Ascending aorta (tissue), 2 donors: ENCODE results near the gene COMMD10. TPM values are rescaled to one million over a fixed set of nuclear protein-coding genes. Genes with fewer than 3 reads are reported as not detected.

Experiments
- DNase-seq, 2 donors: peaks; one replicate each; pipeline ENCODE4 v3.0.0-alpha.2; 2019; ENCODE audit warnings: low spot score in 2 of 2
- H3K27ac ChIP-seq, 2 donors: fragments of 200-600 bp; sonication (generic); one replicate each; pipeline ENCODE4 v1.5.1; 2016 to 2017; ENCODE audit warnings: mild to moderate bottlenecking in 1 of 2
- H3K27me3 ChIP-seq: fragments of 200-600 bp; sonication (generic); one replicate; pipeline ENCODE4 v1.5.1; 2017
- H3K36me3 ChIP-seq, 2 donors: fragments of 200-600 bp; sonication (generic); one replicate each; pipeline ENCODE4 v1.5.1; 2016
- H3K4me1 ChIP-seq, 2 donors: fragments of 200-600 bp; sonication (generic); one replicate each; pipeline ENCODE4 v1.5.1; 2016 to 2017; ENCODE audit warnings: mild to moderate bottlenecking in 1 of 2
- H3K4me3 ChIP-seq, 2 donors: fragments of 200-600 bp; sonication (generic); one replicate each; pipeline ENCODE4 v1.5.1; 2016 to 2017; ENCODE audit warnings: mild to moderate bottlenecking in 1 of 2
- H3K9me3 ChIP-seq, 2 donors: fragments of 200-600 bp; sonication (generic); one replicate each; pipeline ENCODE4 v1.5.1; 2016
- intact Hi-C: fragments of 100-400 bp; cut with DNase I; formaldehyde crosslinking; loops from one replicate; pipeline ENCODE4 v1.15.1; 2023
- total RNA-seq: library from RNA; depleted of rRNA; stranded (reverse); fragments of >200 nt; gene quantifications from one replicate; pipeline ENCODE4 v1.1.0, GENCODE V29; 2016
- TF ChIP-seq, protein P1 (sequence below), 3 experiments: fragments of 200-600 bp in 2 of 3; fragments of 450-650 bp in 1 of 3; sonication (generic) in 2 of 3; IDR thresholded peaks; one replicate each; pipeline ENCODE4 v1.5.1; 2016 to 2019; ENCODE audit warnings: antibody characterized with exemption in 3 of 3, mild to moderate bottlenecking in 1 of 3, moderate library complexity in 1 of 3

Gene COMMD10
- total RNA-seq, 1 donor from 2014 or later = 25.0 TPM

DNA sequence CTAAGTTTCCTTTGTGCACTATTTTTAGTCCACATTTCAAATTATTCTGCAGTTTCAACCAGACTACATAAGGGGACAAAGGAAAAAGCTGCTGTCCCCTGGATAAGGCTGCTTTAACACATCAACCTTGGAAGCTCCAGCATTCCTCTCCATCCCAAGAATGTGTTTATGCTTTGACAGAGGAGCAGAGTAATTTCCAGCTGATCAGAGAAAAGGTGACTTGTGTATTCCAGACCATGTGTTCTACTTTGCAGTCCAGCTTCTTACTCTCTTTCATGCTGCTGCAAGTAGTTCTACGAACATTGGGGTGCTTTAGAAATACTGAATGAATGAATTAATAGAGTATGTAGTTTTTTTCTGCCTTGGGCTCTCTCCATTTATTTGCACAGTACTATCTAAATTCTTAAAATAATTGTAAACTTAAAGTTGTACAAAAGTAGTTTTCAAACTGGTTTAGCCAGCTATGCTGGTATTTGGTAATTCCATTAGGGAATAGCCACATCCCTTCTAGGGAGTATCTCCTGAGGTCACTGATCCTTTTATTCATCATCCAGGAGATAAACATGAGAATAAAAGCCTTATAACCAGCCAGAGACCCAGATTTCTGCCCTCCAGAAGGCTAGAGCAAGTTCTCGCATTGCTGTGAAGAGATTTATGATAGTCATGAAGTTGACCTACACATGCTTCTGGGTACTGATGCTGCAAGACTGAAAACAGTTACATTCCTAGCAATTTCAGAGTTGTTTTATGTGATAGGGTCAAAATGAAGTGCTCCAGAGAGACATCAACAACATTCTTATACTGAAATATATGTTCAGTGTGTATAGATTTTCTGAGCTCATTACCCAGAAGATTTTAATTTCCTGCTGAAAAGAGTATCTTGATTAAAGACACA is 215.2 kb downstream of the COMMD10 start:
- H3K27me3 ChIP-seq = no peaks in the 10 kb centered on the region
- intact Hi-C loops = no loop called here
- DNase-seq = no peak
- H3K4me1 ChIP-seq = no peaks in the 10 kb centered on the region
- H3K27ac ChIP-seq = no peak overlapping the region
- TF ChIP-seq, protein P1, sequence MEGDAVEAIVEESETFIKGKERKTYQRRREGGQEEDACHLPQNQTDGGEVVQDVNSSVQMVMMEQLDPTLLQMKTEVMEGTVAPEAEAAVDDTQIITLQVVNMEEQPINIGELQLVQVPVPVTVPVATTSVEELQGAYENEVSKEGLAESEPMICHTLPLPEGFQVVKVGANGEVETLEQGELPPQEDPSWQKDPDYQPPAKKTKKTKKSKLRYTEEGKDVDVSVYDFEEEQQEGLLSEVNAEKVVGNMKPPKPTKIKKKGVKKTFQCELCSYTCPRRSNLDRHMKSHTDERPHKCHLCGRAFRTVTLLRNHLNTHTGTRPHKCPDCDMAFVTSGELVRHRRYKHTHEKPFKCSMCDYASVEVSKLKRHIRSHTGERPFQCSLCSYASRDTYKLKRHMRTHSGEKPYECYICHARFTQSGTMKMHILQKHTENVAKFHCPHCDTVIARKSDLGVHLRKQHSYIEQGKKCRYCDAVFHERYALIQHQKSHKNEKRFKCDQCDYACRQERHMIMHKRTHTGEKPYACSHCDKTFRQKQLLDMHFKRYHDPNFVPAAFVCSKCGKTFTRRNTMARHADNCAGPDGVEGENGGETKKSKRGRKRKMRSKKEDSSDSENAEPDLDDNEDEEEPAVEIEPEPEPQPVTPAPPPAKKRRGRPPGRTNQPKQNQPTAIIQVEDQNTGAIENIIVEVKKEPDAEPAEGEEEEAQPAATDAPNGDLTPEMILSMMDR (IDR thresholded peaks at IDR 0.05) = no peak
- peaks cover 0 to 4% of the 10 kb centered on the region in 2 donors for H3K9me3 ChIP-seq
- H3K4me3 ChIP-seq = no peak overlapping the region
- peaks cover 31 to 69% of the 10 kb centered on the region in 2 donors for H3K36me3 ChIP-seq

DNA sequence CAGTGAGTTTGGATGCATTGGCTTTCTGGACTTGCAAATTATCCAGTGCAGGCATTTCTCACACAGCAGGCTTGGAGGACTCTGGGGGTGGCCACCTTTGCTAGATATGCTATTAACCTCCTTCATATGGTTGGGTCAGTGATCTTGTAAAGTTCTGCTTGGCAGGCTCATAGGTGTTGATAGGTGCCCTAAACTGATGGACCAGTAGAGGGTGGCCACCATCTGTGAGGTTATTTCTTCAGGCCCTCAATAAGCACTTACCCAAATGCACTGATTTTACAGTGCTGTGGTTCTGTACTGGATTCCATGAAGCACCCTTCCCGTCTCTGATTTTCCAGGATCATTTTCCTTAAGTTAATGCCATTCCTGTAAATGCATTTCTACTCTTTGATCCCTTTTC is 216.3 kb downstream of the COMMD10 start:
- no peak for DNase-seq
- intact Hi-C loops = no loop called here
- H3K27me3 ChIP-seq = no peaks in the 10 kb centered on the region
- H3K4me1 ChIP-seq = no peaks in the 10 kb centered on the region
- peaks cover 0 to 4% of the 10 kb centered on the region in 2 donors for H3K9me3 ChIP-seq
- H3K36me3 ChIP-seq = peaks cover 40 to 75% of the 10 kb centered on the region in 2 donors
- no peak overlapping the region for H3K4me3 ChIP-seq
- H3K27ac ChIP-seq = no peak overlapping the region
- TF ChIP-seq, protein P1 (IDR thresholded peaks at IDR 0.05) = no peak

DNA sequence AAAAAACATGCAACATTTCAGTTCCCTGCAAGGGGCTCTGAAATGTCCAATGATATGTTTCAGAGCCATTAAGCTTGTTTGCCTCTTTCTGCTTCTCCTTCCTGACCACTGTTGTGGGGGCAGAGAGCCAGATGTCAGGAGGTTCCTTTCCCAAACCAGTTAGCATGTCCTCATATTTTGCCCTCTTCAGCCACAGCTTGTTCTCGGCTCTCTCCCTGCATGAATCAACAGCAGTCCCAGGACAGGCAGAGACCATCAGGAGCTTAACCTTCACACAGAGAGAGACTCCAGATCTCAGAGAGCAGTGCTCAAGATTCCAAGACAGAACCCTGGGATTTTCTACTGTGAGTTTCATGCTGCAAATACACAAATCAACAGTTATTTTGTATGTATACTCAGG is 218.5 kb downstream of the COMMD10 start:
- H3K4me3 ChIP-seq = no peak overlapping the region
- intact Hi-C loops = no loop called here
- H3K9me3 ChIP-seq = peaks cover 3 to 18% of the 10 kb centered on the region in 2 donors
- H3K36me3 ChIP-seq = peaks cover 31 to 90% of the 10 kb centered on the region in 2 donors
- TF ChIP-seq, protein P1 (IDR thresholded peaks at IDR 0.05) = no peak
- no peaks in the 10 kb centered on the region for H3K27me3 ChIP-seq
- DNase-seq = no peak
- H3K4me1 ChIP-seq = no peaks in the 10 kb centered on the region
- no peak overlapping the region for H3K27ac ChIP-seq

DNA sequence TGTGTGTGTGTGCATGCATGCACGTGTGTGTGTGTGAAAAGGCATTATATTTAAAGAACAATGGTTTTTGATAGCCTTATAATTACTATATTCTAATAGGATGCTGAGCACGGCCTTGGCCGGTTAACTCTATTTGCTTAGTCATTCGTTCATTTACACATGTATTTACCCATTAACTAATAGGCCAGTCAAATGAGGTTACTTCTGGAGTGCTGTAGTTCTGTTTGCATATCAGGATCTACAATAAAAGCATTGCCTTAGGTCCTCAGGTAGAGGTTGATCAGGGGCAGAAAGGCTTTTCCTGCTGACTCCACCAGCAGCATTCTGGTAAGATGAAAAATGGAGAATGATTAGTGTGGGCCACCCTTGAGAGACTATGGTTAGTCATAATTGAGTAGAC is 219.0 kb downstream of the COMMD10 start:
- peaks cover 27 to 88% of the 10 kb centered on the region in 2 donors for H3K36me3 ChIP-seq

DNA sequence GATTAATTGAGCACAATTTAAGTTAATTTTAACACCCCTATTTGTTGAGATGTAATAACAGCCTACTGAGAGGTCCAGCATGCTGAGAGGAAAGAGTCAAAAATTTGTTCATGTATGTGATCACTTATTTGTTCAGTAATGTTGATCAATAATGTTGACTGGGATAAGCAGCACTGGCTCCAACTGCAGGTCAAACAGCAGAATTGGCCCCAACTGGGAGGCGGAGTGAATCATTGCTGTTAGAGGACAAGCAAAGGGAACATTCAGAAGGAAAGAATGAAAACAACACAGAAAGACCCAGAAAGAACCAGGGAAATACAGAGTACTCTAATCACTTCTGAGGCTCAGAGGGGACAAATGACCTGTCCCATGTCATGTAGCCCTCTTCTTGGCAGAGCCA is 221.1 kb downstream of the COMMD10 start:
- Histone ChIP-seq H3K36me3 (peaks cover 22 to 68% of the 10 kb centered on the region in 2 donors), H3K27me3 (no peaks in the 10 kb centered on the region), H3K27ac (no peak overlapping the region), H3K9me3 (peaks cover 13 to 42% of the 10 kb centered on the region in 2 donors), H3K4me1 (no peaks in the 10 kb centered on the region), H3K4me3 (no peak overlapping the region)
- TF ChIP-seq, protein P1 (IDR thresholded peaks at IDR 0.05) = no peak
- intact Hi-C loops = no loop called here
- DNase-seq = no peak

More for the DNA sequence above, 219.0 kb downstream of the COMMD10 start:
- TF ChIP-seq, protein P1 (IDR thresholded peaks at IDR 0.05) = no peak
- no peak for DNase-seq
- Histone ChIP-seq H3K27ac (no peak overlapping the region), H3K9me3 (peaks cover 5 to 23% of the 10 kb centered on the region in 2 donors), H3K27me3 (no peaks in the 10 kb centered on the region), H3K4me3 (no peak overlapping the region), H3K4me1 (no peaks in the 10 kb centered on the region)
- intact Hi-C loops = no loop called here
